Neural cell (in vitro differentiated cells): Measurements from ENCODE around the gene SIDT1.

Experiments used
- EZH2 ChIP-seq: fragments of 200-600, 300-800 bp; shearing (Covaris generic), sonication (generic); IDR thresholded peaks from 2 replicates; pipeline ENCODE4 v1.6.1; 2014; ENCODE audit warnings: antibody characterized with exemption, low read length, borderline replicate concordance, mild to moderate bottlenecking; ENCODE audit not compliant: insufficient read depth, poor library complexity, severe bottlenecking
- MXI1 ChIP-seq: fragments of 450-650 bp; conservative IDR thresholded peaks from 2 replicates; pipeline ENCODE4 v1.6.1; 2014; ENCODE audit warnings: antibody characterized with exemption, mild to moderate bottlenecking; ENCODE audit not compliant: poor library complexity, severe bottlenecking
- RAD21 ChIP-seq: fragments of 450-650 bp; conservative IDR thresholded peaks from 2 replicates; pipeline ENCODE4 v1.6.1; 2014; ENCODE audit warnings: antibody characterized with exemption, mild to moderate bottlenecking, moderate library complexity
- TAF1 ChIP-seq: IDR thresholded peaks from 2 replicates; pipeline ENCODE4 v1.6.1; 2012; ENCODE audit warnings: low read depth
- TF ChIP-seq, protein P1 (sequence below): fragments of 450-650 bp; IDR thresholded peaks from 2 replicates; pipeline ENCODE4 v1.5.1; 2014; ENCODE audit warnings: antibody characterized with exemption, mild to moderate bottlenecking, moderate library complexity; ENCODE audit not compliant: poor library complexity, severe bottlenecking
- TF ChIP-seq, protein P2 (sequence below): IDR thresholded peaks from 2 replicates; pipeline ENCODE4 v1.6.1; 2012; ENCODE audit warnings: borderline replicate concordance

DNA sequence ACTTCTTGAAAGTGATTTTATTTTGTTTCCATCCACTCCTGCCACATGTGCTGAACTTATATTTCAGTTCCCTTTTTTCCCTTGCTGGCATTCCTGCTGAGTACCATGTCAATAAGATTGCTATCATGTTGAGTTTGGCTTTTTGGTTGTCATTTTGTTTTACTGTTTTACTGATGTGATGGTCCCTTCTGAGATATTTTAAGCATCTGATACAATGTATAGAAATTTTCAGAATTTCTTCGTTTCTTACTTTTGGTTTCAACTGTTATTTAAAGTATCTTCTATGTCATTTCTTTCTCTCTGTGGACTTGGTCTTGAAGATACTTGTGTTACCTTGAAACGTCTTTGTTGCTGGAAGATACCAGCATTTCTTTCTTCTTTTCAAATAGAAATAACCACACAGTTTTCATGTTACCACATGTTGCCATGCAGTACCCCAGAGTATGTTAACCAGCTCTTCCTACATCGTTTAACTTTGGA is 14.1 kb downstream of the SIDT1 start:
- TF ChIP-seq RAD21 = no peak
- TF ChIP-seq, protein P1, sequence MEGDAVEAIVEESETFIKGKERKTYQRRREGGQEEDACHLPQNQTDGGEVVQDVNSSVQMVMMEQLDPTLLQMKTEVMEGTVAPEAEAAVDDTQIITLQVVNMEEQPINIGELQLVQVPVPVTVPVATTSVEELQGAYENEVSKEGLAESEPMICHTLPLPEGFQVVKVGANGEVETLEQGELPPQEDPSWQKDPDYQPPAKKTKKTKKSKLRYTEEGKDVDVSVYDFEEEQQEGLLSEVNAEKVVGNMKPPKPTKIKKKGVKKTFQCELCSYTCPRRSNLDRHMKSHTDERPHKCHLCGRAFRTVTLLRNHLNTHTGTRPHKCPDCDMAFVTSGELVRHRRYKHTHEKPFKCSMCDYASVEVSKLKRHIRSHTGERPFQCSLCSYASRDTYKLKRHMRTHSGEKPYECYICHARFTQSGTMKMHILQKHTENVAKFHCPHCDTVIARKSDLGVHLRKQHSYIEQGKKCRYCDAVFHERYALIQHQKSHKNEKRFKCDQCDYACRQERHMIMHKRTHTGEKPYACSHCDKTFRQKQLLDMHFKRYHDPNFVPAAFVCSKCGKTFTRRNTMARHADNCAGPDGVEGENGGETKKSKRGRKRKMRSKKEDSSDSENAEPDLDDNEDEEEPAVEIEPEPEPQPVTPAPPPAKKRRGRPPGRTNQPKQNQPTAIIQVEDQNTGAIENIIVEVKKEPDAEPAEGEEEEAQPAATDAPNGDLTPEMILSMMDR = no peak
- no peak for TF ChIP-seq MXI1
- TF ChIP-seq EZH2 = no peak
- no peak for TF ChIP-seq TAF1
- TF ChIP-seq, protein P2, sequence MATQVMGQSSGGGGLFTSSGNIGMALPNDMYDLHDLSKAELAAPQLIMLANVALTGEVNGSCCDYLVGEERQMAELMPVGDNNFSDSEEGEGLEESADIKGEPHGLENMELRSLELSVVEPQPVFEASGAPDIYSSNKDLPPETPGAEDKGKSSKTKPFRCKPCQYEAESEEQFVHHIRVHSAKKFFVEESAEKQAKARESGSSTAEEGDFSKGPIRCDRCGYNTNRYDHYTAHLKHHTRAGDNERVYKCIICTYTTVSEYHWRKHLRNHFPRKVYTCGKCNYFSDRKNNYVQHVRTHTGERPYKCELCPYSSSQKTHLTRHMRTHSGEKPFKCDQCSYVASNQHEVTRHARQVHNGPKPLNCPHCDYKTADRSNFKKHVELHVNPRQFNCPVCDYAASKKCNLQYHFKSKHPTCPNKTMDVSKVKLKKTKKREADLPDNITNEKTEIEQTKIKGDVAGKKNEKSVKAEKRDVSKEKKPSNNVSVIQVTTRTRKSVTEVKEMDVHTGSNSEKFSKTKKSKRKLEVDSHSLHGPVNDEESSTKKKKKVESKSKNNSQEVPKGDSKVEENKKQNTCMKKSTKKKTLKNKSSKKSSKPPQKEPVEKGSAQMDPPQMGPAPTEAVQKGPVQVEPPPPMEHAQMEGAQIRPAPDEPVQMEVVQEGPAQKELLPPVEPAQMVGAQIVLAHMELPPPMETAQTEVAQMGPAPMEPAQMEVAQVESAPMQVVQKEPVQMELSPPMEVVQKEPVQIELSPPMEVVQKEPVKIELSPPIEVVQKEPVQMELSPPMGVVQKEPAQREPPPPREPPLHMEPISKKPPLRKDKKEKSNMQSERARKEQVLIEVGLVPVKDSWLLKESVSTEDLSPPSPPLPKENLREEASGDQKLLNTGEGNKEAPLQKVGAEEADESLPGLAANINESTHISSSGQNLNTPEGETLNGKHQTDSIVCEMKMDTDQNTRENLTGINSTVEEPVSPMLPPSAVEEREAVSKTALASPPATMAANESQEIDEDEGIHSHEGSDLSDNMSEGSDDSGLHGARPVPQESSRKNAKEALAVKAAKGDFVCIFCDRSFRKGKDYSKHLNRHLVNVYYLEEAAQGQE = no peak
